COLO668 (cell line): ENCODE measurements around the gene APOL5.

Experiments used
- DNase-seq: peaks from one replicate; lab custom pipeline; 2025; ENCODE audit not compliant: unreplicated experiment; lab: John Stamatoyannopoulos, UW

The APOL5 gene

GRCh38 chr22:35739931-35740380 lies 22.3 kb downstream of the APOL5 start:
- DNase-seq = no peak

GRCh38 chr22:35740616-35741015 lies 22.9 kb downstream of the APOL5 start:
- DNase-seq = no peak

GRCh38 chr22:35742342-35743100 lies 24.8 kb downstream of the APOL5 start:
- DNase-seq = no peak

- DNase-seq = no peak
Observed at GRCh38 chr22:35743326-35743860, 25.7 kb downstream of the APOL5 start.

GRCh38 chr22:35746248-35746647 lies 28.6 kb downstream of the APOL5 start:
- DNase-seq = no peak

GRCh38 chr22:35746946-35747703 lies 29.5 kb downstream of the APOL5 start:
- no peak for DNase-seq

GRCh38 chr22:35749808-35750207 lies 32.1 kb downstream of the APOL5 start:
- no peak for DNase-seq

GRCh38 chr22:35752006-35752862 lies 34.6 kb downstream of the APOL5 start:
- no peak for DNase-seq

- no peak for DNase-seq
Observed at GRCh38 chr22:35752863-35753189, 35.2 kb downstream of the APOL5 start.

- DNase-seq = no peak
Observed at GRCh38 chr22:35754761-35755160, 37.1 kb downstream of the APOL5 start.

GRCh38 chr22:35756722-35757121 lies 39.0 kb downstream of the APOL5 start:
- DNase-seq = no peak

GRCh38 chr22:35758394-35758793 lies 40.7 kb downstream of the APOL5 start:
- DNase-seq = no peak

GRCh38 chr22:35761037-35761436 lies 43.4 kb downstream of the APOL5 start:
- DNase-seq = no peak

- DNase-seq = no peak
Observed at GRCh38 chr22:35766654-35767580, 49.2 kb downstream of the APOL5 start.

- no peak for DNase-seq
Observed at GRCh38 chr22:35769974-35770373, 52.3 kb downstream of the APOL5 start.

GRCh38 chr22:35775339-35775738 lies 57.7 kb downstream of the APOL5 start:
- DNase-seq = no peak

GRCh38 chr22:35777335-35777975 lies 59.8 kb downstream of the APOL5 start:
- no peak for DNase-seq
